Activated CD4-positive, alpha-beta T cell treated with anti-CD3 and anti-CD28 coated beads, Interleukin-2, amount 50 U/mL, for 4 hours (primary cell): ENCODE measurements around the gene CORO1C.
"Not testable (repeated sequence)": the region's sequence is repeated elsewhere in the genome, so short reads cannot be mapped to it uniquely, and the experiment has no call there.

Experiments used
- DNase-seq, 2 experiments: peaks; one replicate each; pipeline ENCODE4 v3.0.0-alpha.2; 2020

CORO1C gene

GRCh38 chr12:108731105-108731865, at the start of gene CORO1C:
Gene CORO1C (minus strand): TSS chr12:108731518. CDS start chr12:108701318, 30,200 bp downstream.
- peak; percentile 92 for DNase-seq

DNA sequence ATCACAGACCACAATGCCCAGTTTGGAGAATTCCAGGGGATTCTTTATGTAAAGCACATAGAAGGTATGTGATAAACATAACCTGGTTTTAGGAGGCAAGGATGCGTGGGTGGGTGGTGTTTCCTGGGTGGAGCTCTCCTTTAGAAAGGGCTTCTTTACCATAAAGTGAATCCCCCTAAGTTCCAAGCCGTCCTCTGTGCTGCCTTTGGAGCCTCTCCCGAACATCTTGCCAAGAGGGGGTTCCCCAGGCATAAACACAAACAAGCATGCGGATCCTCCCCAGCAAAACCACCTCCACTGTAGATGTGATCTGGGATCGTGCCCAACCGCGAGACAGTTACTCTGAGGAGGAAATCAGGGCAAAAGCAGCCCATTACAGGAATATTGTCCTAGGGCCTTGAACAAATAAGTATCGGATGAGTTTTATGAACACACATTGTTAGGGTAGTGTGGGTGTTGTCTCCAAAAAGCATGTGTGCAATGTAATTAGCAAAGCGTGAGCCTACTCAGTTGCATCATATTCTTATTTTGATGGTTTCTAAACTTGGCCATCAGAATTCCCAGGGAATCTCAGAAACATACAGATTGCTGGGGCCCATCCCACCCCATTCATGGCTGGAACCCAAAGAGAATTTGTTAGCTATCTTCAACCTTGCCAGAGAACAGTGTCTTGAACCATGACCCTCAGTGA, 48.8 kb upstream of the CORO1C start:
- no peak for DNase-seq

GRCh38 chr12:108778053-108778452, 46.7 kb upstream of the CORO1C start:
- DNase-seq, result no peak

- no peak for DNase-seq
These were observed 45.8 kb upstream of the CORO1C start for GRCh38 chr12:108777156-108777555.

DNA sequence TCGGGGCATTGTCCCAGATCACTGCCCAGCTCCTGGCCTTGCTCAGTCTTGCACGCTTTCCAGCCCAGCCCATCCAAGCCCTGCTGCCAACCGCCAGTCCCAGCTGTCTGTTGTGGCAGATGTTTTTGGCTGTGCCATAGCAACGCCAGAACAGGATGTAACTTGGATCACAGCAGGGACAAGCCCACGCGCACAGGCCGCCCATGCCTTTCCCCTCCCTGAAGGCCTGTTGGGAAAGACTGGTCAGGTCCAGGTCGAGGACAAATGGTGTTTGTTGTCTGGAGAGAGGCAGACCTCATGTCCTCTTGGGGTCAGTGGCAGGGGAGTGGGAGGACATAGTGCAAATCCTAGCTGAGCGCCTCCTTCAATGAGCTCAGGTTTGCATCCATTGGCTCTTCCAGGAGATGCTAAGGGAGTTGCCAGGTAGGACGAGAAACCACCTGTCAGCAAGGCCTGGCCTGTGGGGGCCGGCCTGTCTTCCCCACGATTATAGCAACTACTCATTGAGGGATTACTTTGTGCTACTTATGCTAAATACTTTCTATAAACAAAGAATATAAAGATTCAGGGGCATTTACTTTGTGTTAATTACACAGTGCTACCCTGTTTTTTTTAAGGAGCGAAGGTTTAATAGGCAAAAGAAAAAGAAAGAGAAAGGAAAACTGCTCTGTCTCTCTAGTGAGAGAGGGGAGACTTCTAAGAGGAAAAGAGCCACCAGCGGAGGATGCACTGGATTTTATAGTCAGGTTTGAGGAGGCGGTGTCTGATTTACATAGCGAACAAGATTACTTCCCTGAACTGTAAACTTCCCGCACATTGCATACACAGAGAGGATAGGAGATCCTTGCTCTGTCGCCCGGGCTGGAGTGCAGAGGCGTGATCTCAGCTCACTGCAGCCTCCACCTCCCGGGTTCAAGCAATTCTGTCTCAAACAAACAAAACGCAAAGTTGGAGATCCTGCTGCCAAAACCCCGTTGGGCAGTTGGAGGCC, 42.8 kb upstream of the CORO1C start:
- no peak for DNase-seq

DNA sequence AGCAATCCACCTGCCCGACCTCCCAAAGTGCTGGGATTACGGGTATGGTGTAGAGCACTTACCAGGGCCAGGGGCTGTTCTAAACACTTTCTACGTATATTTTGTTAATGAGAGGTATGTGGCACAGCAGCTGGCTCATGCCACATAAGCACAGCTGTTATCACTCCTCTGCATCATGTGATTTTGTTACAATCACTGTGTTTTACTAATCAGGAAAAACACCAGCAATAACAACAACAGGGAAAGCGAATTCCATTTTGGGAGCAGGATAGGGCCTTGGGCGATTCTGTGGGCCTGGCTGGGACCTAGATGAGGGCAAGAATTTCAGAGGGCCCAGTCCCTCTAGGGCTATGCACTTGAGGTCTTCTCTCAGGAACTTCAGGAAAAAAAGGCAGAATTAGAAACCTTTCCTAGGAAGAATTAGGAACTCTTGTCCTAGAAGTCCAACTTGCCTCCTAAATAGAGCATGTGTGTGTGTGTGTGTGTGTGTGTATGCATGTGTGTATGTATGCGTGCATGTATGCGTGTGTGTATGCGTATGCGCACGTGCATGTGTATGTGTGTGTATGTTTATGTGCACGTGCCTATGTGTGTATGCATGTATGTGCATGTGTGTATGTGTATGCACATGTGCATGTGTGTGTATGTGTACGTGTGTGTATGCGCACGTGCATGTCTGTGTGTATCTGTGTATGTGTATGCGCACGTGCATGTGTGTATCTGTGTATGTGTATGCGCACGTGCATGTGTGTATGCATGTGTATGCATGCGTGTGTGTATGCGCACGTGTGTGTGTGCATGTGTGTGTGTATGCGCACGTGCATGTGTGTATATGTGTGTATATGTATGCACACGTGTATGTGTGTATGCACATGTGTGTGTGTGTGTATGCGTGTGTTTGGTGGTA, 41.8 kb upstream of the CORO1C start:
- DNase-seq, result no peak

GRCh38 chr12:108772247-108772646, 40.9 kb upstream of the CORO1C start:
- DNase-seq, result no peak

DNA sequence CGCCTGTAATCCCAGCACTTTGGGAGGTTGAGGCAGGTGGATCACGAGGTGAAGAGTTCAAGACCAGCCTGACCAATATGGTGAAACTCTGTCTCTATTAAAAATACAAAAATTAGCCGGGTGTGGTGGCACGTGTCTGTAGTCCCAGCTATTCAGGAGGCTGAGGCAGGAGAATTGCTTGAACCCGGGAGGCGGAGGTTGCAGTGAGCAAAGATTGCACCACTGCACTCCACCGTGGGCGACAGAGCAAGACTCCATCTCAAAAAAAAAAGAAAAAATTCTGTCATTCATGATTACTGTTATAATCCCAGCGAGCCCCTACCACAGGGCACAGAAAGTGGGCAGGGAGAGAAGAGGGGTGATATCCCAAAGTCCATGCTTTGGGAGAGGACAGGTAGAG, 40.5 kb upstream of the CORO1C start:
- DNase-seq, result not testable (repeated sequence)

GRCh38 chr12:108770963-108771362, 39.6 kb upstream of the CORO1C start:
- no peak for DNase-seq

GRCh38 chr12:108770269-108770829, 39.0 kb upstream of the CORO1C start:
- no peak for DNase-seq

DNA sequence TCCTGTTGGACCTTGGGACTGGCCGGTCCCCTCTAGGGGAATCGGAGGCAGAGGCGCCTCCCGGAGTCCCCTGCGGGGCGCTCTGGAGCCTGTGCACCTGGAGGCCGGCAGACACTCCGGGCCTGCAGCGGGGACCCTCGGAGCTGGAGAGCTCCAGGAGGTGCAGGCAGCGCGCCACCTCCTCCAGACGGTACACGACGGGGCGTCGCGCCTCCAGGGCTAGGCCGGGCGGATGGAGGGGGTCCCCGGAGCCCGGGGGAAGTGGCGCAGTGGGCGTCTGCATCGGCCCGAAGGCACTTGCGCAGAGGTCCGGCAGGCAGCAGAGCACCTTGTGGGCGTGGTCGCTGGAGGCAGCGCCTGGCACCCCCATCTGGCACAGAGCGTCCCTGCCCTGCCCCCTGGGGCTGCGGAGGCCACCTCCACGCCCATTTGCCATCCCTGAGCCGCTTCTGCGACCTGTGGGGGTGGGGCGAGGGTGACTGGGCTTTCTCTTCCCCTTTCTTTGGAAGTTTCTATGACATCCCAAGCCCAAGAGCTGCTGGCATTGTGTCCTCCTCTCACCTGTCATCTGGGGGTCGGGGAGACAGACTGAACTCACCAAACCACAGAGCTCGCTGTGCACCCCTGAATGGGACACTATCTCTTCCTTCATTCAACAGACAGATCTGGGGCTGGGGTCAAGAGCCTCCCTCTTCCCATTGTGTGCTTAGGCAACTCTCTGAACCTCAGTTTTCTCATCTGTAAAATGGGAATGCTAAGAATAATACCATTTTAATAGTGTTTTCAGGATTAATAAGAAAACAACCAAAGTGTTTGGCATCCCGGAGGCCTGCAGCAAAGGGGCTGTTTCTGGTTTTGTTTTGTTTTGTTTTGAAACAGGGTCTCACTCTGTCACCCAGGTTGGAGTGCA, 37.5 kb upstream of the CORO1C start:
- DNase-seq, result no peak

DNA sequence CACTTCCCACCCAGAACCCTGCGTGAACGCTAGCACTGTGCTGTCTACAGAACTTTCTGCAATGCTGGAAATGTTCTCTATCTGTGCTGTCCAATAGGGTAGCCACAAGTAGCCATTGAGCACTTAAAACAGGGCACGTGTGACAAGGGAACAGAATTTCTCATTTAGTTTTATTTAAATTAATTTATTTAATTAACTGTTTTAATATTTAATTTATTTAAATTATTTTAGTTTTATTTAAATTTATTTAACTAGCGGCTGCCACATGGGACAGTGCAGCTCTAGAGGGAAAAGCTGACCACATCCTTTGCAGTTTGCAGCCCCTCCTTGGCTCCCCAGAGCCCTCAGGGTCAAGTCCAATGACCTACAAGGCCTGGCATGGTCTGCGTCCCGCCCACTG, 35.0 kb upstream of the CORO1C start:
- no peak for DNase-seq

DNA sequence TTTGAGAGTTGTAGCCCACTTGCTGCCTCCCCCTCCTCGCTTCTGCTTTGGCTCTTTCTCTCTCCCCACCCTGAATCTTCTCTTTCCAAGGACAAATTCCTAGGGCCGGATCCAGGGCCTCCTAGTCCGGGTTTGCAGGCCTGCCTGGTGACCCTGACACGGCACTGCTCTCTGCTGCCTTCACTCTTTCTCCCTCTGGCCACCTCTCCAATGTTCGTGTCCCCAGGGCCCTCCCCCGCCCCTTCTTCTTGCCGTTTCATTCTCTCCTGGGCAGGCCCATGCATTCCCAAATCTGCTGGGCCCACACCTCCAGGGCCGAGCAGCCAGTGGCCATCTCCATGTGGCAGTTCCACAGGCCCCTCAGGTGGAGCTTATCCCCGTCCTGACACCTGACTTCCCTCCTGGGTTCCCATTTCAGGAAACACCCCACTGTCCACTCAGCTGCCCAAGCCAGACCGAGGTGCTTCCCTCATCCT, 34.0 kb upstream of the CORO1C start:
- no peak for DNase-seq

DNA sequence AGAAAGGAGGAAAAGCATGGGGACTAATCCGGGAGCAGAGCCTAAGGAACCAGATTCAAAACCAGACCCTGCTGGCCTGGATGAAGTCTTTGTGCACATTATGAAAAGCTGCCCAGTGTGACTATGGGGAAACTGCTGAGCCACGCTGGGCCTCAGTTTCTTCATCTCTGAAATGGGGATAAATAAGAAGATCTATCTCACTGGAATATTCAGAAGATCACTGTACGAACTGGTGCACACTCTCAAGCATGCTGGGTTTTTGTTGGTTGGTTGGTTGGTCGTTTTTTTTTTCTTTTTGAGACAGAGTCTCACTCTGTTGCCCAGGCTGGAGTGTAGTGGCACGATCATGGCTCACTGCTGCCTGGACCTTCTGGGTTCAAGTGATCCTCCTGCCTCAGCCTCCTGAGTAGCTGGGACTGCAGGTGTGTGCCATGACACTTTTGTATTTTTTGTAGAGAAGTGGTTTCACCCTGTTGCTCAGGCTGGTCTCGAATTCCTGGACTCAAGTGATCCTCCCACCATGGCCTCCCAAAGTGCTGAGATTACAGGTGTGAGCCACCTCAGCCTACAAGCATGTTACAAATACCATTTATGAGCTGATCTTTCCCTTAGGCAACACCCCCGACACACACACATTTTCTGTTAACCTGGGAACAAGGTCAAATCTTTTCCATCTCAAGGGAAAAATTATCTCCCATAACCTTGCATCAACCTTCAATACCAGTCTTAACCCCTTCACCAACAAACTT, 33.4 kb upstream of the CORO1C start:
- no peak for DNase-seq

DNA sequence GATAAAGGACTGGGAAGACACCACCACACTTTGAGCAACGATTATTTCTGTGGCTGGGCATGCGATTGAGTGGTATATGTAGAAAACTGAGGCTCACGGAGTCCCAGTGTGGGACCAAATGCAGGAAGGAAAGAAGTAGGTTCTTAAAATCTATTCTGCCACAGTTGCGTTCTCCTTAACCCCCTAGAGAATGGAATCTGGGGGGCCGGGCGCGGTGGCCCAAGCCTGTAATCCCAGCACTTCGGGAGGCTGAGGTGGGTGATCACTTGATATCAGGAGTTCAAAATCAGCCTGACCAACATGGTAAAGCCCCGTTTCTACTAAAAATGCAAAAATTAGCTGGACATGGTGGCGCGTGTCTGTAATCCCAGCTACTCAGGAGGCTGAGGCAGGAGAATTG, 29.9 kb upstream of the CORO1C start:
- DNase-seq, result no peak

- DNase-seq, result no peak
These were observed 28.6 kb upstream of the CORO1C start for GRCh38 chr12:108759924-108760323.

DNA sequence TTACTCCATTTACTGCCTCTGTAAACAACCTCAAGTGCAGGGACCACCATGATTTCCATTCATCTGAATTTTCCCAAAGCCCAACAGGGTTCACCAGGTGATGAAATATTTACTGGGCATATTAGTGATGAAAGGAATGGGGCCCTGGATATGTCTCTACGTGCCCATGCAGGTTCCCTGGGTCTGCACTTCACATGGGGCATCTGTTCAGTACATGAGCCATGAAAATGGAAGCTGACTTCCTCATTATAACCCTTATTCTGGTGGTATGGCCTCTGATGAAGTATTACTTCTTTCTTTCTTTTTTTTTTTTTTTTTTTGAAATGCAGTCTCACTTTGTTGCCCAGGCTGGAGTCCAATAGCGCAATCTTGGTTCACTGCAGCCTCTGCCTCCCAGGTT, 26.5 kb upstream of the CORO1C start:
- no peak for DNase-seq

DNA sequence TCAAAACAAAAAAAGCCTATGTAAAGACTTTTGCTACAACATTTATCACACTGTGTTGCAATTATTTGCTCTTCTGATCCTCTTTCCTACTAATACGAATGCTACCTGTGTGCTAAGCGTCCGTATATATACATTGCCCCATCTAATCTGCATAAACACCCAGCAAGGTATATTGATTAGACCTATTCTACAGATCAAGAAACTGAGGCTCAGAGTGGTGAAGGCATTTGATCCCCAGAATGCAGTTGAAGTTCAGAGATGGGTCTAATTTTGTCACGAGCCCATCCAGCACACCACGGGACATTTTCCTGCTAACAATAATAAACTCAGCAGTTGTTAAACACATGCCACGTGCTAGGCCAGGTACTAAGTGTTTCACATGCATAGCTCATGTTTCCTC, 25.1 kb upstream of the CORO1C start:
- no peak for DNase-seq

GRCh38 chr12:108755481-108755880, 24.2 kb upstream of the CORO1C start:
- no peak for DNase-seq

GRCh38 chr12:108753976-108754375, 22.7 kb upstream of the CORO1C start:
- DNase-seq, result no peak
